HAP-1 (cell line): ENCODE data around the gene RNF11.
A peak's percentile ranks its signal among the peaks of the same experiment; 100 is the strongest.
"Not testable (repeated sequence)": the region's sequence is repeated elsewhere in the genome, so short reads cannot be mapped to it uniquely, and the experiment has no call there.

ENCODE experiments used
- DNase-seq, 2 experiments: peaks; one replicate each; pipeline ENCODE4 v3.0.0-alpha.2; 2016 to 2020; ENCODE audit warnings: low spot score in 2 of 2
- H3K27me3 ChIP-seq: fragments of 250-450 bp; sonication (Bioruptor Pico); 2 replicates; pipeline ENCODE4 v1.5.1; 2020; ENCODE audit warnings: low read depth, mild to moderate bottlenecking, moderate library complexity
- H3K36me3 ChIP-seq: fragments of 250-450 bp; sonication (Bioruptor Pico); replicated peaks from 2 replicates; pipeline ENCODE4 v1.5.1; 2020; ENCODE audit warnings: mild to moderate bottlenecking
- H3K4me1 ChIP-seq: fragments of 250-450 bp; sonication (Bioruptor Pico); 2 replicates; pipeline ENCODE4 v1.5.1; 2020; ENCODE audit warnings: mild to moderate bottlenecking
- H3K4me3 ChIP-seq: fragments of 250-450 bp; sonication (Bioruptor Pico); 2 replicates; pipeline ENCODE4 v1.5.1; 2020; ENCODE audit warnings: mild to moderate bottlenecking, moderate library complexity
- H3K9me3 ChIP-seq: fragments of 250-450 bp; sonication (Bioruptor Pico); 2 replicates; pipeline ENCODE4 v1.5.1; 2020; ENCODE audit warnings: mild to moderate bottlenecking, moderate library complexity
- in situ Hi-C: fragments of 300-500 bp; cut with MboI; formaldehyde crosslinking; loops from 3 replicates; pipeline ENCODE4 v1.14.3; 2020; ENCODE audit warnings: low sequenced_read_pairs, inconsistent platforms, mixed read lengths

Gene RNF11

GRCh38 chr1:51236531-51237350 is 668 bp downstream of the RNF11 start:
- peak overlapping the region; percentile 84 for H3K4me3 ChIP-seq
- H3K36me3 ChIP-seq, result no peaks in the 10 kb centered on the region
- no peaks in the 10 kb centered on the region for H3K9me3 ChIP-seq
- peaks cover 19% of the 10 kb centered on the region for H3K4me1 ChIP-seq
- H3K27me3 ChIP-seq, result no peaks in the 10 kb centered on the region
- peak in 1 of 2 experiments; percentile 54 for DNase-seq
- in situ Hi-C loops, result no loop called here

GRCh38 chr1:51237351-51238033 is 1.4 kb downstream of the RNF11 start:
- peak overlapping the region; percentile 84 for H3K4me3 ChIP-seq
- in situ Hi-C loops, result no loop called here

GRCh38 chr1:51238034-51238403 is 1.9 kb downstream of the RNF11 start:
- DNase-seq, result peak; percentile 44 to 57
- H3K4me1 ChIP-seq, result peaks cover 21% of the 10 kb centered on the region

More at GRCh38 chr1:51237351-51238033, 1.4 kb downstream of the RNF11 start:
- H3K9me3 ChIP-seq, result no peaks in the 10 kb centered on the region
- H3K36me3 ChIP-seq, result no peaks in the 10 kb centered on the region
- DNase-seq, result no peak
- no peaks in the 10 kb centered on the region for H3K27me3 ChIP-seq
- H3K4me1 ChIP-seq, result peaks cover 19% of the 10 kb centered on the region

GRCh38 chr1:51240084-51240483 is 4.0 kb downstream of the RNF11 start:
- Histone ChIP-seq H3K4me3 (no peak overlapping the region), H3K4me1 (peaks cover 16% of the 10 kb centered on the region), H3K9me3 (no peaks in the 10 kb centered on the region), H3K27me3 (no peaks in the 10 kb centered on the region), H3K36me3 (no peaks in the 10 kb centered on the region)
- in situ Hi-C loops, result no loop called here
- DNase-seq, result peak in 1 of 2 experiments; percentile 38

More at GRCh38 chr1:51238034-51238403, 1.9 kb downstream of the RNF11 start:
- no peaks in the 10 kb centered on the region for H3K9me3 ChIP-seq
- H3K36me3 ChIP-seq, result no peaks in the 10 kb centered on the region
- H3K4me3 ChIP-seq, result peak overlapping the region; percentile 84
- no peaks in the 10 kb centered on the region for H3K27me3 ChIP-seq
- in situ Hi-C loops, result no loop called here

- no peaks in the 10 kb centered on the region for H3K36me3 ChIP-seq
- in situ Hi-C loops, result no loop called here
- peaks cover 10% of the 10 kb centered on the region for H3K4me1 ChIP-seq
- H3K4me3 ChIP-seq, result no peak overlapping the region
- no peaks in the 10 kb centered on the region for H3K9me3 ChIP-seq
- DNase-seq, result no peak
- H3K27me3 ChIP-seq, result no peaks in the 10 kb centered on the region
These were observed 5.0 kb downstream of the RNF11 start for GRCh38 chr1:51241119-51241518.

- DNase-seq, result no peak
- H3K4me1 ChIP-seq, result peaks cover 10% of the 10 kb centered on the region
- H3K27me3 ChIP-seq, result no peaks in the 10 kb centered on the region
- in situ Hi-C loops, result no loop called here
- H3K4me3 ChIP-seq, result no peak overlapping the region
- H3K9me3 ChIP-seq, result no peaks in the 10 kb centered on the region
- no peaks in the 10 kb centered on the region for H3K36me3 ChIP-seq
These were observed 6.5 kb downstream of the RNF11 start for GRCh38 chr1:51242546-51242945.

- H3K9me3 ChIP-seq, result no peaks in the 10 kb centered on the region
- no peak for DNase-seq
- in situ Hi-C loops, result no loop called here
- no peak overlapping the region for H3K4me3 ChIP-seq
- H3K36me3 ChIP-seq, result no peaks in the 10 kb centered on the region
- no peaks in the 10 kb centered on the region for H3K27me3 ChIP-seq
- 0 out of 2 replicates have a peak, but pooled peaks cover 2% of the 10 kb centered on the region for H3K4me1 ChIP-seq
These were observed 10.9 kb downstream of the RNF11 start for GRCh38 chr1:51247022-51247421.

GRCh38 chr1:51247499-51247898 is 11.4 kb downstream of the RNF11 start:
- DNase-seq, result no peak
- in situ Hi-C loops, result no loop called here
- Histone ChIP-seq H3K4me1 (0 out of 2 replicates have a peak, but pooled peaks cover 2% of the 10 kb centered on the region), H3K36me3 (no peaks in the 10 kb centered on the region), H3K9me3 (no peaks in the 10 kb centered on the region), H3K4me3 (no peak overlapping the region), H3K27me3 (no peaks in the 10 kb centered on the region)

GRCh38 chr1:51249445-51249844 is 13.4 kb downstream of the RNF11 start:
- in situ Hi-C loops, result no loop called here
- Histone ChIP-seq H3K36me3 (no peaks in the 10 kb centered on the region), H3K4me1 (no peaks in the 10 kb centered on the region)

GRCh38 chr1:51250729-51251128 is 14.7 kb downstream of the RNF11 start:
- not testable (repeated sequence) for H3K4me1 ChIP-seq, H3K36me3 ChIP-seq, H3K9me3 ChIP-seq, DNase-seq, H3K27me3 ChIP-seq, H3K4me3 ChIP-seq
- in situ Hi-C loops, result loop anchor here (10.0 kb wide), 1 partner anchor 64 kb away; no protein-coding TSS in a partner anchor

More at GRCh38 chr1:51249445-51249844, 13.4 kb downstream of the RNF11 start:
- Histone ChIP-seq H3K4me3 (no peak overlapping the region), H3K27me3 (no peaks in the 10 kb centered on the region), H3K9me3 (no peaks in the 10 kb centered on the region)
- no peak for DNase-seq

GRCh38 chr1:51251165-51251564 is 15.1 kb downstream of the RNF11 start:
- not testable (repeated sequence) for H3K4me3 ChIP-seq, H3K27me3 ChIP-seq, DNase-seq, H3K9me3 ChIP-seq, H3K4me1 ChIP-seq, H3K36me3 ChIP-seq
- in situ Hi-C loops, result loop anchor here (10.0 kb wide), 1 partner anchor 64 kb away; no protein-coding TSS in a partner anchor

- Histone ChIP-seq H3K4me1 (no peaks in the 10 kb centered on the region), H3K4me3 (no peak overlapping the region), H3K36me3 (no peaks in the 10 kb centered on the region), H3K27me3 (no peaks in the 10 kb centered on the region), H3K9me3 (no peaks in the 10 kb centered on the region)
- no peak for DNase-seq
- in situ Hi-C loops, result loop anchor here (10.0 kb wide), 1 partner anchor 62 kb away; no protein-coding TSS in a partner anchor
These were observed 16.3 kb downstream of the RNF11 start for GRCh38 chr1:51252366-51252765.

GRCh38 chr1:51253691-51254090 is 17.6 kb downstream of the RNF11 start:
- no peaks in the 10 kb centered on the region for H3K27me3 ChIP-seq
- no peaks in the 10 kb centered on the region for H3K36me3 ChIP-seq
- DNase-seq, result no peak
- in situ Hi-C loops, result loop anchor here (10.0 kb wide), 1 partner anchor 61 kb away; no protein-coding TSS in a partner anchor
- H3K4me1 ChIP-seq, result no peaks in the 10 kb centered on the region
- H3K9me3 ChIP-seq, result no peaks in the 10 kb centered on the region
- H3K4me3 ChIP-seq, result no peak overlapping the region

GRCh38 chr1:51255331-51255730 is 19.3 kb downstream of the RNF11 start:
- Histone ChIP-seq H3K9me3 (no peaks in the 10 kb centered on the region), H3K27me3 (no peaks in the 10 kb centered on the region), H3K4me1 (0 out of 2 replicates have a peak, but pooled peaks cover 2% of the 10 kb centered on the region), H3K36me3 (no peaks in the 10 kb centered on the region), H3K4me3 (no peak overlapping the region)
- DNase-seq, result no peak
- in situ Hi-C loops, result loop anchor here (10.0 kb wide), 1 partner anchor 59 kb away; no protein-coding TSS in a partner anchor
